Ovary (tissue), 3 donors: ENCODE data around the gene KBTBD6.

ENCODE experiments used
- CTCF ChIP-seq, 3 donors: fragments of 450-650 bp in 2 of 3; fragments of 200-600 bp in 1 of 3; IDR thresholded peaks; one replicate each; pipeline versions ENCODE4 v1.5.1 to v1.8.0; 2016 to 2022; ENCODE audit warnings: antibody characterized with exemption in 3 of 3, mild to moderate bottlenecking in 1 of 3
- EP300 ChIP-seq: sonication (generic); formaldehyde crosslinking; IDR thresholded peaks from one replicate; pipeline ENCODE4 v1.6.1; 2017; ENCODE audit warnings: antibody characterized with exemption
- POLR2A ChIP-seq: fragments of 450-650 bp; IDR thresholded peaks from one replicate; pipeline ENCODE4 v1.6.1; 2017; ENCODE audit warnings: antibody characterized with exemption, mild to moderate bottlenecking, moderate library complexity
- donor health status: DM: no; HTN: no; CAD: no.

- TF ChIP-seq CTCF (IDR thresholded peaks at IDR 0.05), result no peak
- TF ChIP-seq POLR2A, result no peak
- TF ChIP-seq EP300, result no peak
Observed at GRCh38 chr13:41144576-41144975, 12.0 kb upstream of the KBTBD6 start.
